Activated CD4-positive, alpha-beta memory T cell treated with anti-CD3 and anti-CD28 coated beads for 36 hours (primary cell): ENCODE data around the gene TBATA. TPM values are rescaled to one million over a fixed set of nuclear protein-coding genes. Genes with fewer than 3 reads are reported as not detected.

Experiments
- CTCF ChIA-PET: fragments of 350-600 bp; sonication (Branson Sonifier 250); formaldehyde crosslinking; loops from one replicate; lab custom pipeline; 2021; ENCODE audit warnings: antibody characterized with exemption, inconsistent platforms; lab: Charles Lee
- POLR2A ChIA-PET: fragments of 350-600 bp; sonication (Branson Sonifier 250); formaldehyde crosslinking; loops from one replicate; lab custom pipeline; 2021; ENCODE audit warnings: antibody characterized with exemption; lab: Charles Lee
- DNase-seq: peaks from one replicate; pipeline ENCODE4 v3.0.0-alpha.2; 2020
- H3K27ac Mint-ChIP-seq: one replicate; pipeline ENCODE4 v1.8.0; 2021; ENCODE audit warnings: mixed read lengths
- H3K27me3 Mint-ChIP-seq: one replicate; pipeline ENCODE4 v1.8.0; 2021; ENCODE audit warnings: mixed read lengths
- H3K36me3 Mint-ChIP-seq: one replicate; pipeline ENCODE4 v1.8.0; 2021; ENCODE audit warnings: mixed read lengths
- H3K4me1 Mint-ChIP-seq: one replicate; pipeline ENCODE4 v1.8.0; 2021; ENCODE audit warnings: low read depth, mixed read lengths
- H3K4me3 Mint-ChIP-seq: one replicate; pipeline ENCODE4 v1.8.0; 2021; ENCODE audit warnings: mild to moderate bottlenecking, mixed read lengths
- H3K9me3 Mint-ChIP-seq: one replicate; pipeline ENCODE4 v1.8.0; 2021; ENCODE audit warnings: mixed read lengths
- intact Hi-C: fragments of 100-400 bp; cut with micrococcal nuclease; formaldehyde crosslinking; loops from one replicate; pipeline ENCODE4 v1.15.1; 2023
- total RNA-seq, 2 experiments: library from RNA; stranded (reverse); gene quantifications; one replicate each; pipeline ENCODE4 v1.2.3, GENCODE V29; 2021

TBATA gene
- total RNA-seq, 2 experiments from 2014 or later: not detected

- Mint-ChIP-seq H3K4me1 (peaks cover 69% of the 10 kb centered on the region), H3K36me3 (peaks cover 61% of the 10 kb centered on the region), H3K27me3 (no peaks in the 10 kb centered on the region), H3K9me3 (no peaks in the 10 kb centered on the region), H3K27ac (peak overlapping the region; percentile 92), H3K4me3 (peak overlapping the region; percentile 18)
- ChIA-PET POLR2A (interaction anchor here (1.0 to 1.6 kb wide), 3 partner anchors 11 to 33 kb away, joined by 3 to 14 read pairs (median 3); no protein-coding TSS in a partner anchor), CTCF (interaction anchor here (0.8 to 3.5 kb wide), 4 partner anchors 11 to 270 kb away, joined by 3 to 24 read pairs (median 4); no protein-coding TSS in a partner anchor)
- no peak for DNase-seq
- intact Hi-C loops: no loop called here
Measured at GRCh38 chr10:70822076-70822820, 37.1 kb upstream of the TBATA start.

GRCh38 chr10:70820976-70821750 is 36.0 kb upstream of the TBATA start:
- Mint-ChIP-seq H3K4me3 (peak overlapping the region; percentile 18), H3K27ac (peak overlapping the region; percentile 92), H3K27me3 (no peaks in the 10 kb centered on the region), H3K9me3 (no peaks in the 10 kb centered on the region), H3K4me1 (peaks cover 65% of the 10 kb centered on the region), H3K36me3 (peaks cover 62% of the 10 kb centered on the region)
- ChIA-PET POLR2A (interaction anchor here (0.7 to 1.6 kb wide), 7 partner anchors 12 to 66 kb away, joined by 3 to 14 read pairs (median 3); no protein-coding TSS in a partner anchor), CTCF (interaction anchor here (0.8 to 3.5 kb wide), 4 partner anchors 12 to 27 kb away, joined by 3 to 24 read pairs (median 5); no protein-coding TSS in a partner anchor)
- intact Hi-C loops: loop anchor here (1.0 to 2.0 kb wide), 5 partner anchors 12 to 243 kb away; no protein-coding TSS in a partner anchor
- DNase-seq: peak; percentile 38

GRCh38 chr10:70816220-70816894 is 31.2 kb upstream of the TBATA start:
- intact Hi-C loops: loop anchor here (5.0 kb wide), 1 partner anchor 339 kb away; the partner anchor contains the start of gene PALD1
- POLR2A ChIA-PET: interaction anchor here (1.5 to 1.6 kb wide), 3 partner anchors 17 to 71 kb away, joined by 4 to 5 read pairs (median 4); no protein-coding TSS in a partner anchor
- DNase-seq: peak; percentile 58
- Mint-ChIP-seq H3K4me1 (peaks cover 56% of the 10 kb centered on the region), H3K4me3 (peak overlapping the region; percentile 86), H3K36me3 (peaks cover 34% of the 10 kb centered on the region), H3K27ac (peak overlapping the region; percentile 78), H3K27me3 (no peaks in the 10 kb centered on the region), H3K9me3 (no peaks in the 10 kb centered on the region)
- CTCF ChIA-PET: interaction anchor here (0.7 to 2.8 kb wide), 12 partner anchors 13 to 355 kb away, joined by 3 to 21 read pairs (median 4); no protein-coding TSS in a partner anchor

- peaks cover 49% of the 10 kb centered on the region for H3K4me1 Mint-ChIP-seq
- DNase-seq: peak; percentile 90
- peak within 1 kb of the TSS; percentile 82 for H3K27ac Mint-ChIP-seq
- peaks cover 29% of the 10 kb centered on the region for H3K36me3 Mint-ChIP-seq
- H3K4me3 Mint-ChIP-seq: peak within 1 kb of the TSS; percentile 86
- ChIA-PET CTCF (interaction anchor here (0.7 to 2.8 kb wide), 9 partner anchors 17 to 265 kb away, joined by 3 to 21 read pairs (median 6); no protein-coding TSS in a partner anchor), POLR2A (interaction anchor here (1.5 kb wide), 1 partner anchor 72 kb away, joined by 4 read pairs; no protein-coding TSS in a partner anchor)
- no peaks in the 10 kb centered on the region for H3K27me3 Mint-ChIP-seq
- intact Hi-C loops: loop anchor here (1.0 to 5.0 kb wide), 3 partner anchors 18 to 338 kb away; partner anchors contain the start of gene PALD1
- no peaks in the 10 kb centered on the region for H3K9me3 Mint-ChIP-seq
Measured at GRCh38 chr10:70815504-70816219, 30.5 kb upstream of the TBATA start, which contains the start of gene SGPL1. Gene SGPL1, plus strand, starts transcription at chr10:70815948. Its CDS starts 906 bp downstream, at chr10:70816854.

GRCh38 chr10:70814126-70814525 is 28.9 kb upstream of the TBATA start:
- DNase-seq: no peak
- H3K4me3 Mint-ChIP-seq: no peak overlapping the region
- intact Hi-C loops: no loop called here
- no peaks in the 10 kb centered on the region for H3K27me3 Mint-ChIP-seq
- CTCF ChIA-PET: interaction anchor here (1.1 to 2.5 kb wide), 2 partner anchors 64 to 65 kb away, joined by 6 to 13 read pairs; no protein-coding TSS in a partner anchor
- H3K27ac Mint-ChIP-seq: no peak overlapping the region
- peaks cover 39% of the 10 kb centered on the region for H3K4me1 Mint-ChIP-seq
- H3K36me3 Mint-ChIP-seq: peaks cover 21% of the 10 kb centered on the region
- H3K9me3 Mint-ChIP-seq: no peaks in the 10 kb centered on the region
- POLR2A ChIA-PET: no interaction called here

- peaks cover 26% of the 10 kb centered on the region for H3K4me1 Mint-ChIP-seq
- no peaks in the 10 kb centered on the region for H3K27me3 Mint-ChIP-seq
- ChIA-PET POLR2A (interaction anchor here (0.7 kb wide), 1 partner anchor 140 kb away, joined by 3 read pairs; no protein-coding TSS in a partner anchor), CTCF (interaction anchor here (2.5 kb wide), 1 partner anchor 66 kb away, joined by 13 read pairs; no protein-coding TSS in a partner anchor)
- DNase-seq: no peak
- no peaks in the 10 kb centered on the region for H3K9me3 Mint-ChIP-seq
- no peak overlapping the region for H3K4me3 Mint-ChIP-seq
- intact Hi-C loops: no loop called here
- H3K36me3 Mint-ChIP-seq: peaks cover 10% of the 10 kb centered on the region
- H3K27ac Mint-ChIP-seq: no peak overlapping the region
Measured at GRCh38 chr10:70812814-70813213, 27.6 kb upstream of the TBATA start.

- H3K4me1 Mint-ChIP-seq: peaks cover 19% of the 10 kb centered on the region
- intact Hi-C loops: no loop called here
- ChIA-PET CTCF (interaction anchor here (2.5 kb wide), 1 partner anchor 66 kb away, joined by 13 read pairs; no protein-coding TSS in a partner anchor), POLR2A (no interaction called here)
- H3K27ac Mint-ChIP-seq: no peak overlapping the region
- peaks cover 5% of the 10 kb centered on the region for H3K36me3 Mint-ChIP-seq
- H3K27me3 Mint-ChIP-seq: no peaks in the 10 kb centered on the region
- DNase-seq: no peak
- H3K9me3 Mint-ChIP-seq: no peaks in the 10 kb centered on the region
- H3K4me3 Mint-ChIP-seq: no peak overlapping the region
Measured at GRCh38 chr10:70811881-70812280, 26.7 kb upstream of the TBATA start.

GRCh38 chr10:70810967-70811366 is 25.8 kb upstream of the TBATA start:
- H3K4me3 Mint-ChIP-seq: no peak overlapping the region
- POLR2A ChIA-PET: no interaction called here
- no peaks in the 10 kb centered on the region for H3K27me3 Mint-ChIP-seq
- intact Hi-C loops: no loop called here
- H3K4me1 Mint-ChIP-seq: peaks cover 16% of the 10 kb centered on the region
- no peak overlapping the region for H3K27ac Mint-ChIP-seq
- H3K36me3 Mint-ChIP-seq: no peaks in the 10 kb centered on the region
- no peak for DNase-seq
- CTCF ChIA-PET: interaction anchor here (1.1 kb wide), 1 partner anchor 37 kb away, joined by 3 read pairs; no protein-coding TSS in a partner anchor
- no peaks in the 10 kb centered on the region for H3K9me3 Mint-ChIP-seq

- no peaks in the 10 kb centered on the region for H3K9me3 Mint-ChIP-seq
- peaks cover 11% of the 10 kb centered on the region for H3K4me1 Mint-ChIP-seq
- intact Hi-C loops: no loop called here
- H3K4me3 Mint-ChIP-seq: no peak overlapping the region
- ChIA-PET POLR2A (no interaction called here), CTCF (interaction anchor here (0.6 kb wide), 1 partner anchor 261 kb away, joined by 3 read pairs; no protein-coding TSS in a partner anchor)
- H3K27me3 Mint-ChIP-seq: peaks cover 7% of the 10 kb centered on the region
- H3K36me3 Mint-ChIP-seq: no peaks in the 10 kb centered on the region
- DNase-seq: no peak
- H3K27ac Mint-ChIP-seq: no peak overlapping the region
Measured at GRCh38 chr10:70809726-70810125, 24.5 kb upstream of the TBATA start.

- Mint-ChIP-seq H3K4me3 (no peak overlapping the region), H3K27ac (no peak overlapping the region), H3K36me3 (no peaks in the 10 kb centered on the region), H3K4me1 (peaks cover 5% of the 10 kb centered on the region), H3K9me3 (no peaks in the 10 kb centered on the region), H3K27me3 (peaks cover 11% of the 10 kb centered on the region)
- ChIA-PET POLR2A (no interaction called here), CTCF (interaction anchor here (0.6 kb wide), 1 partner anchor 260 kb away, joined by 3 read pairs; no protein-coding TSS in a partner anchor)
- DNase-seq: no peak
- intact Hi-C loops: no loop called here
Measured at GRCh38 chr10:70809011-70809611, 23.9 kb upstream of the TBATA start.
